ENCODE results near the gene NFE2L1. TPM values are rescaled to one million over a fixed set of nuclear protein-coding genes. Genes with fewer than 3 reads are reported as not detected.
A peak's percentile ranks its signal among the peaks of the same experiment; 100 is the strongest.

Gene NFE2L1
- total RNA-seq, 4 donors from 2014 or later, result 622 to 1,180 (median 1,000) TPM

- H3K9me3 ChIP-seq, result no peaks in the 10 kb centered on the region
- DNase-seq (no peak), ATAC-seq (no peak)
- peaks cover 6 to 13% of the 10 kb centered on the region in 2 donors for H3K4me1 ChIP-seq
- H3K4me3 ChIP-seq, result no peak overlapping the region
- intact Hi-C loops (cut with DNase I; ENCODE audit: low total_unique reads), result no loop called here
- in situ Hi-C loops (cut with MboI; ENCODE audit: low sequenced_read_pairs in 4 of 4), result no loop called here
- no peaks in the 10 kb centered on the region for H3K36me3 ChIP-seq
- no peak for TF ChIP-seq POLR2A (IDR thresholded peaks at IDR 0.05)
- TF ChIP-seq CTCF (IDR thresholded peaks at IDR 0.05 in 4 of 5, conservative IDR thresholded peaks at IDR 0.05 in 1 of 5), result no peak
- H3K27ac ChIP-seq, result no peak overlapping the region
- H3K27me3 ChIP-seq, result peaks cover 10 to 27% (median 23%) of the 10 kb centered on the region in 3 donors
Observed at GRCh38 chr17:48006936-48007709, 41.0 kb upstream of the NFE2L1 start.

GRCh38 chr17:48010193-48010592 lies 38.0 kb upstream of the NFE2L1 start:
- Histone ChIP-seq H3K27me3 (peaks cover 23 to 45% (median 39%) of the 10 kb centered on the region in 3 donors), H3K4me3 (no peak overlapping the region), H3K4me1 (peaks cover 6% of the 10 kb centered on the region in 2 donors), H3K9me3 (no peaks in the 10 kb centered on the region), H3K36me3 (no peaks in the 10 kb centered on the region), H3K27ac (no peak overlapping the region)
- DNase-seq (no peak), ATAC-seq (no peak)
- no peak for TF ChIP-seq POLR2A (IDR thresholded peaks at IDR 0.05)
- no peak for TF ChIP-seq CTCF (IDR thresholded peaks at IDR 0.05 in 4 of 5, conservative IDR thresholded peaks at IDR 0.05 in 1 of 5)
- intact Hi-C loops (cut with DNase I; ENCODE audit: low total_unique reads) (no loop called here), in situ Hi-C loops (cut with MboI; ENCODE audit: low sequenced_read_pairs in 4 of 4) (loop anchor here in 2 of 4 donors (10.0 kb wide), 2 partner anchors 125 to 135 kb away; no protein-coding TSS in a partner anchor)

DNA sequence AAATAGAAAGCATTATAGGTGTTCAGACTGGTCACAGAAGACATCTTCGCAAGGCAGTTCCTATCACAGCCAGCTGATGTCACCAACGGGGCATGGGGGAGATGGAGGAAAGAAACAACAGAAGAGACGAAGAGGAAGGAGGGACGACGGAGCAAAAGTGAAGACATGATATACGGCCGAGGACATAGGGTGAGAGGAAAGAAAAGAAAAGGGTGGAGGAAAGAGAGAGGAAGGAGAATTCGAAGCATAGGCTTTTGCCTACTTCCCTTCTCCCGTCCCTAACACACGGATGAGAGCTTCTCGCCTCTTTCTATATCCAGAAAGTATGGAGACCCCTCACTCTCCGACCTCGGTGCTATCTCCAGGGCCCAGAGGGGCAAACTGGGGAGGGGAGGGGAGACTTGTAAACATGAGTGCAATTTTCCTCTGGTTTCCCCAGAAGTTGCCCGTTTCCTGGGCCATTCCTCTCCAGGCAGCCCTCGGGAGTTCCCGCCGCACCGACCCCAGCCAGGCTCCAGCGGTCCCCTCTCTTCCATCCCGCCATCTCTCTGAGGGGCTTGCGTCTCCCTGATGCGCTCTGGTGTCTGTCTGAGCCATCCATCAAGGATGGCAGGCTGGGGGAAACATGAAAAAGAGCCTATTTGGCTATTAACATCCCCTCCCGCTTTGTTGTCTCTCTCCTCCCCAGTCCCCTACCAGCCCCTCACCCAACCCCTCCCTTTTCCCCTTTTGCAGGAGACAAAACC lies 36.6 kb upstream of the NFE2L1 start:
- intact Hi-C loops (cut with DNase I; ENCODE audit: low total_unique reads) (no loop called here), in situ Hi-C loops (cut with MboI; ENCODE audit: low sequenced_read_pairs in 4 of 4) (loop anchor here in 2 of 4 donors (10.0 kb wide), 2 partner anchors 123 to 133 kb away; no protein-coding TSS in a partner anchor)
- Histone ChIP-seq H3K4me3 (peak overlapping the region in 3 of 4 donors; percentile 21 to 56 (median 37)), H3K4me1 (peaks cover 6% of the 10 kb centered on the region in 2 donors), H3K27me3 (peaks cover 23 to 45% (median 39%) of the 10 kb centered on the region in 3 donors), H3K9me3 (no peaks in the 10 kb centered on the region), H3K36me3 (no peaks in the 10 kb centered on the region), H3K27ac (no peak overlapping the region)
- no peak for DNase-seq
- peak in 2 of 5 experiments; percentile 16 to 52 for TF ChIP-seq CTCF (IDR thresholded peaks at IDR 0.05 in 4 of 5, conservative IDR thresholded peaks at IDR 0.05 in 1 of 5)
- TF ChIP-seq POLR2A (IDR thresholded peaks at IDR 0.05), result no peak
- ATAC-seq, result no peak

DNA sequence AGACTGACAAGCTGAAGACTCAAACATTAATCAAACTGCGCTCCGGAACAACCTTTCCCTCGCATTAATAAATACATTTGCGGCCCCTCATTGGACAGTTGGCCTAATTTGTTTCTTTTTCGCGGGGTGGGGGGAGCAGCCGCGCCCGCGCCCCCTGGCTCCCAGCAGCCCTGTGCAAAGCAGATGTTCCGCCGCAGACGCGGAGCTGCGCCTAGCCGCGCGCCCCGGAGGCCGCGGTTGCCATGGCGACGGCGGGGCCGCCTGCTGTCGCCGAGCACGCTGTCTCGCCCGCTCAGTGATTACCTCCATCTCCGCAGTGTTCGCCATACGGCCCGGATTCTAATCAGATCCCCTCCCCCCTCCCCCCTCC lies 36.0 kb upstream of the NFE2L1 start:
- TF ChIP-seq CTCF (IDR thresholded peaks at IDR 0.05 in 4 of 5, conservative IDR thresholded peaks at IDR 0.05 in 1 of 5) (no peak), POLR2A (IDR thresholded peaks at IDR 0.05) (no peak)
- Histone ChIP-seq H3K27ac (no peak overlapping the region), H3K4me1 (peaks cover 6% of the 10 kb centered on the region in 2 donors), H3K27me3 (peaks cover 23 to 45% (median 39%) of the 10 kb centered on the region in 3 donors), H3K9me3 (no peaks in the 10 kb centered on the region), H3K36me3 (no peaks in the 10 kb centered on the region), H3K4me3 (peak overlapping the region in 3 of 4 donors; percentile 21 to 56 (median 37))
- intact Hi-C loops (cut with DNase I; ENCODE audit: low total_unique reads) (no loop called here), in situ Hi-C loops (cut with MboI; ENCODE audit: low sequenced_read_pairs in 4 of 4) (loop anchor here in 2 of 4 donors (10.0 kb wide), 2 partner anchors 123 to 133 kb away; no protein-coding TSS in a partner anchor)
- ATAC-seq, result no peak
- DNase-seq, result no peak
